ENCODE results near the gene EFCAB12. TPM values are rescaled to one million over a fixed set of nuclear protein-coding genes. Genes with fewer than 3 reads are reported as not detected.

Gene EFCAB12
- total and polyA plus RNA-seq, 2 of the 8 experiments (the other 6 are each of a cell fraction or from before 2014, with no cell fraction given) = 0.60 to 0.99 TPM

DNA sequence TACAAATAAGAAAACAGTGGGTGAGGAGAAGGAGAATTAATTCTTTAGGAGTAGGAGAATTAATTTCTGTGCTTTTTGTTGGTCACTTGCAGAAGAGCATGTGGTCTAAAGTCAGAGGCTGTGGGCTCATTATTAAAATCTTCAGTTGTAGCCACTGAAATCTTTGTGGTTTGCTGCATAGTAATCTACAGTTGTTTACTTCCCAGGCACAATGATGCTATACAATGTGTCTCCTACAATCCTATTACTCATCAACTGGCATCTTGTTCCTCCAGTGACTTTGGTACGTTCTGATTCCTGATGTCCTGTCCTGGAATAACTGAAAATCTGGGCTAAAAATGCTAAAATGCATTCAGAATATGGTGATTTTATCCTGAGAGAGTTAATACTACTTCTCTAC lies 32.6 kb upstream of the EFCAB12 start:
- DNase-seq (ENCODE audit: low read depth in 1 of 2, low spot score in 2 of 2) = no peak

More for the DNA sequence above, 32.6 kb upstream of the EFCAB12 start:
- Histone ChIP-seq H2BK20ac (ENCODE audit: low read length) (no peak overlapping the region), H3K36me3 (ENCODE audit: control insufficient read depth in 2 of 4, insufficient read depth in 4 of 4, low read length in 3 of 4) (peaks cover 0 to 22% (median under 1%) of the 10 kb centered on the region in 4 experiments; a peak in 4 of 8 replicates), H2BK15ac (ENCODE audit: low read length) (no peak overlapping the region), H4K20me1 (replicated peaks in 1 of 2; ENCODE audit: control insufficient read depth in 1 of 2, insufficient read depth in 2 of 2, low read length in 2 of 2) (no peaks in the 10 kb centered on the region), H3K4me3 (ENCODE audit: extremely low read depth in 1 of 4, insufficient read depth in 2 of 4, low read depth in 3 of 4, low read length in 4 of 4) (no peak overlapping the region), H2AK5ac (ENCODE audit: low read depth, low read length) (no peak overlapping the region), H2BK12ac (ENCODE audit: low read depth, low read length) (no peak overlapping the region), H3K18ac (ENCODE audit: extremely low read depth, low read length) (no peak overlapping the region), H2BK120ac (replicated peaks; ENCODE audit: low read depth, low read length) (no peak overlapping the region), H3K79me2 (ENCODE audit: control insufficient read depth in 1 of 2, insufficient read depth in 2 of 2, low read length in 2 of 2) (no peaks in the 10 kb centered on the region), H4K91ac (replicated peaks; ENCODE audit: insufficient read length, low read length) (no peak overlapping the region), H4K8ac (ENCODE audit: extremely low read depth, insufficient read depth, low read length) (no peak overlapping the region), H3K23ac (ENCODE audit: insufficient read length) (no peak overlapping the region), H3K4me2 (ENCODE audit: insufficient read depth in 1 of 2, low read depth in 2 of 2, low read length in 2 of 2) (no peak overlapping the region), H2AFZ (ENCODE audit: low read length) (no peak overlapping the region), H3K4ac (replicated peaks; ENCODE audit: insufficient read length, low read depth, low read length) (no peak overlapping the region), H3K56ac (replicated peaks; ENCODE audit: insufficient read length, low read depth, low read length) (no peak overlapping the region), H3K9ac (replicated peaks in 1 of 4; ENCODE audit: extremely low read depth in 1 of 4, low read depth in 3 of 4, low read length in 3 of 4) (no peak overlapping the region), H3K27ac (ENCODE audit: low read depth, low read length) (no peak overlapping the region), H2BK5ac (ENCODE audit: low read depth, low read length) (no peak overlapping the region), H3K14ac (ENCODE audit: insufficient read length) (no peak overlapping the region), H3K79me1 (ENCODE audit: low read depth, low read length) (no peaks in the 10 kb centered on the region), H3K4me1 (replicated peaks in 1 of 4; ENCODE audit: control insufficient read depth in 3 of 4, insufficient read depth in 4 of 4, low read length in 3 of 4) (no peaks in the 10 kb centered on the region), H4K5ac (ENCODE audit: insufficient read length, low read depth, low read length) (no peak overlapping the region), H3K27me3 (replicated peaks in 1 of 4; ENCODE audit: control insufficient read depth in 3 of 4, extremely low read depth in 1 of 4, insufficient read depth in 3 of 4, low read length in 3 of 4) (no peaks in the 10 kb centered on the region), H3K23me2 (ENCODE audit: low read depth, low read length) (peaks cover 2% of the 10 kb centered on the region; the same call in 1 of the 2 replicates), H3K9me3 (ENCODE audit: insufficient read depth in 2 of 2, low read depth in 1 of 2, low read length in 1 of 2) (no peaks in the 10 kb centered on the region)
- CTCF ChIA-PET (ENCODE audit: partially characterized antibody) = no interaction called here
- WGBS, 2 experiments (ENCODE audit: extremely low coverage in 1 of 2, insufficient coverage in 1 of 2, insufficient read length in 1 of 2, insufficient replicate concordance in 2 of 2, low coverage in 1 of 2, low lambda C conversion rate in 2 of 2, missing lambda C conversion rate in 1 of 2) = 93% methylated on average over 1 of the region's 1 CpG; no CpG with 5 or more reads in 1 of the 2 experiments
- TF ChIP-seq HDAC6 (IDR thresholded peaks at IDR 0.05; ENCODE audit: low read depth, low read length) (no peak), MAFK (IDR thresholded peaks at IDR 0.05; ENCODE audit: low read depth, low read length) (no peak), JUN (IDR thresholded peaks at IDR 0.05; ENCODE audit: low read depth, low read length) (no peak), KDM1A (IDR thresholded peaks at IDR 0.05; ENCODE audit: borderline replicate concordance, low read length) (no peak), SIN3A (conservative IDR thresholded peaks at IDR 0.05 in 1 of 2, IDR thresholded peaks at IDR 0.05 in 1 of 2; ENCODE audit: low read depth in 1 of 2, low read length in 2 of 2) (no peak), CHD2 (IDR thresholded peaks at IDR 0.05; ENCODE audit: low read length) (no peak), RNF2 (IDR thresholded peaks at IDR 0.05; ENCODE audit: borderline replicate concordance, low read depth, low read length, missing control alignments, poor library complexity, severe bottlenecking) (no peak), CTBP2 (IDR thresholded peaks at IDR 0.05; ENCODE audit: borderline replicate concordance, insufficient read depth, insufficient read length, low read length) (no peak), SUZ12 (IDR thresholded peaks at IDR 0.05; ENCODE audit: low read length) (no peak)
- no peak for FAIRE-seq
- POLR2A ChIA-PET (ENCODE audit: partially characterized antibody) = no interaction called here

Measured in H1 (cell line).